Small intestine (tissue), 16 donors: ENCODE results near the gene SNX19. TPM values are rescaled to one million over a fixed set of nuclear protein-coding genes. Genes with fewer than 3 reads are reported as not detected.

ENCODE experiments used
- DNase-seq, 2 donors: peaks; one replicate each; pipeline versions ENCODE4 v3.0.0 to v3.0.0-alpha.2; 2013
- FAIRE-seq: peaks from 2 replicates; lab custom pipeline; 2012; peaks lifted over from hg19 to GRCh38; lab: Jason Lieb, UNC
- H3K27ac ChIP-seq, 3 donors: one replicate each; pipeline ENCODE4 v1.5.1; 2013; ENCODE audit warnings: low read length in 2 of 3, mild to moderate bottlenecking in 2 of 3, control low read depth in 1 of 3, inconsistent platforms in 1 of 3, low read depth in 1 of 3, moderate library complexity in 1 of 3
- H3K27me3 ChIP-seq, 3 donors: one replicate each; pipeline ENCODE4 v1.6.1; 2013; ENCODE audit warnings: low read length in 3 of 3, inconsistent platforms in 1 of 3; ENCODE audit not compliant: control insufficient read depth in 3 of 3, insufficient read depth in 3 of 3
- H3K36me3 ChIP-seq, 3 donors: one replicate each; pipeline ENCODE4 v1.6.1; 2013; ENCODE audit warnings: low read length in 3 of 3, inconsistent platforms in 1 of 3, low read depth in 1 of 3, mild to moderate bottlenecking in 1 of 3, moderate library complexity in 1 of 3; ENCODE audit not compliant: control insufficient read depth in 3 of 3, insufficient read depth in 2 of 3
- H3K4me1 ChIP-seq, 3 donors: one replicate each; pipeline ENCODE4 v1.6.1; 2013; ENCODE audit warnings: low read length in 2 of 3, inconsistent platforms in 1 of 3, low read depth in 1 of 3, mild to moderate bottlenecking in 1 of 3, moderate library complexity in 1 of 3; ENCODE audit not compliant: control insufficient read depth in 3 of 3, insufficient read depth in 2 of 3
- H3K4me3 ChIP-seq, 3 donors: one replicate each; pipeline ENCODE4 v1.5.1; 2013; ENCODE audit warnings: low read length in 3 of 3, control low read depth in 1 of 3, inconsistent platforms in 1 of 3, low read depth in 1 of 3, mild to moderate bottlenecking in 1 of 3, moderate library complexity in 1 of 3
- H3K9me3 ChIP-seq, 2 donors: one replicate each; pipeline ENCODE4 v1.6.1; 2013; ENCODE audit warnings: low read depth in 1 of 2, low read length in 1 of 2; ENCODE audit not compliant: control insufficient read depth in 2 of 2, insufficient read depth in 1 of 2
- WGBS, 3 donors: extraction: QIAGEN DNeasy Blood & Tissue Kit; methylation state at CpG; one replicate each; pipeline ENCODE4 v1.1.7; 2013; 5-methylcytosine and 5-hydroxymethylcytosine counted together
- long read RNA-seq, 10 donors: transcript quantifications; one replicate each; lab custom pipeline, GENCODE V29; 2026
- polyA plus RNA-seq, 4 donors: library from polyadenylated mRNA; stranded (reverse) in 3 of 4; unstranded in 1 of 4; fragments of 200-250 nt in 3 of 4; fragments of 120-200 nt in 1 of 4; gene quantifications; one replicate each; pipeline versions ENCODE4 v1.2.1 to v1.2.3, GENCODE V29; 2013
- donor health status: healthy with polysubstance abuse.
- donor health status: control.
- donor health status: control.
- donor health status: Bipolar disorder and iron deficiency.
- donor health status: healthy.

The SNX19 gene
- 10 to 100 TPM in 3 of 4 donors, 1 to 10 TPM in 1; 8.9 to 35.7 (median 17.5) TPM for polyA plus RNA-seq
- long read RNA-seq, donor 1, partial matches to known transcripts: 0 of 4 reads
- long read RNA-seq, donor 1, other reads (novel, unspliced or antisense): 0 of 4 reads
- long read RNA-seq, donor 2, full-length matches to known transcripts: 3 of 3 reads
- long read RNA-seq, donor 2, partial matches to known transcripts: 0 of 3 reads
- long read RNA-seq, donor 2, other reads (novel, unspliced or antisense): 0 of 3 reads
- long read RNA-seq, donor 3: 0 reads
- long read RNA-seq, donor 4: 0 reads
- long read RNA-seq, donor 5, partial matches to known transcripts: 0 of 1 reads
- long read RNA-seq, donor 5, other reads (novel, unspliced or antisense): 0 of 1 reads
- long read RNA-seq, donor 6, full-length matches to known transcripts: 2 of 2 reads
- long read RNA-seq, donor 6, partial matches to known transcripts: 0 of 2 reads
- long read RNA-seq, donor 6, other reads (novel, unspliced or antisense): 0 of 2 reads
- long read RNA-seq, donor 7: 0 reads
- long read RNA-seq, donor 8: 0 reads
- long read RNA-seq, donor 9: 0 reads
- long read RNA-seq, donor 10, partial matches to known transcripts: 5 of 6 reads
- long read RNA-seq, donor 10, other reads (novel, unspliced or antisense): 0 of 6 reads

DNA sequence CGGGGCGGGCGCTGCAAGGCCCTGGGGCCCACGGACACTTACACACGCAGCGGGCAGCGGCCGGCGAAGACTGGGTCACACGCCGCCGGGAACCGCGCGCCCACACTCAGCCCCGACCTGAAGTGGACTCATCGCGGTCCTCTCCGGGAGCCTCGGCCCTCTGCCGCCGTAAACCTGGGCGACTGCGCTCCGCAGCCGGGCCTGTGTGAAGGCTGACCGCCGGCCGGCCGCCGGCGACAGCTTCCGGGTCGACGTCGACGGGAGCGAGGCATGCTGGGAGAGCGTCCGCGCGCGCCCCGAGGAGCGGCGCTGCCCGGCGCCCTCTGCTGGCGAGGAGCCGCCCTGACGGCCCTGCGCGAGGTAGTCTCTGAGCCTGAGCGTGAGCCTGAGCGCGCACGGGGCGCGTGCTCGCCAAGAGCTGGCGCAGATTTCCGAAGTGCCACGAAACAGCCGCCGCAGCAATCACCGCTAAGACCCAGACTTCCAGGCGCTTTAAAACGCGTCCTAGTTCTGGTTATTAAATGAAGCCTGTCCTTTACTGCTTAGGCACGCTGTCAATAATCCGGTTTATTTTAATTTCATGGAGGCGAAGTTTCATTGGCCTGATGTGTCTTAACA lies at the start of gene SNX19:
SNX19 (minus strand) TSS at position 242 of the 618 bp plus-strand sequence. CDS start 540 bp downstream, outside the sequence.
- FAIRE-seq (no peak), DNase-seq (peak; percentile 89 to 97)
- H3K27me3 ChIP-seq: no peaks in the 10 kb centered on the region
- peak within 1 kb of the TSS; percentile 81 to 91 (median 84) for H3K4me3 ChIP-seq
- H3K36me3 ChIP-seq: peaks cover 0 to 20% (median 2%) of the 10 kb centered on the region in 3 donors
- peaks cover 0 to 6% of the 10 kb centered on the region in 2 donors for H3K9me3 ChIP-seq
- 0 to 1% (median 0%) methylated on average over 70 to 72 of the region's 72 CpGs for WGBS, 3 donors
- peaks cover 1 to 10% (median 7%) of the 10 kb centered on the region in 3 donors for H3K4me1 ChIP-seq
- peak within 1 kb of the TSS; percentile 50 to 93 (median 67) for H3K27ac ChIP-seq

DNA sequence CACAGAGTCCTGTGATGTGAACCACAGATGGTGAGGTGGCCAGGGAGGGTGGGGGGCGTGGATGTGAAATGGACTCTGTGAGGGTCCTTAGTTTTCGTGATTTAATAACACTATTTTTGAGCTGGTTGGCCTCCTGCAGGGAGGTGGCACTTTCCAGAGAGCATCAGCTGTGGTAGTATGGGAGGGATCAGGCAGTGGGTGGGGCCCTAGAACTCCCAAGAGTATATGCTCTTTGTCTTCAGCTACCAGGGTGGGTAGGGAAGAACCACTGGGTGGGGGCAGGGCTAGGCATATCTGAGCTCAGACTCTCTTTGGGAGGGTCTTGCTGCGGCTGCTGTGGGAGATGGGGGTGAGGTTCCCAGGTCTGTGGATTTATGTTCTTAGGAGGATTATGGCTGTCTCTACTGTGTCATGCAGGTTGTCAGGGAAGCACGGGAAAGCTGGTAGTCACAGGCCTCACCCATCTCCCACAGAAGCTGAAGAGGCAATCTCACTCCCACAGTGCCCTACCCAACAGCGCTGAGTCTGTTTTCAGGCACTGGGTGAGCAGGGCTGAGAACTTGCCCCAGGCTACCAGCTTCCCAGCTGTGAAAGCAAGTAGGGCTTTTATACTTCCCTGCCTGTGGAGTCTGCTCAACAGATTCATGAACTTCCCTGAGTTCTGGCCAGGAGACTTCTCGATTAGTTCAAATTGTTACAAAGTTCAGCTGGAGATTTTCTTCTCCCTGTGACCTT lies 47.9 kb upstream of the SNX19 start:
- Histone ChIP-seq H3K4me1 (no peaks in the 10 kb centered on the region), H3K9me3 (peaks cover 0 to 4% of the 10 kb centered on the region in 2 donors), H3K27me3 (no peaks in the 10 kb centered on the region), H3K4me3 (no peak overlapping the region), H3K36me3 (no peaks in the 10 kb centered on the region), H3K27ac (no peak overlapping the region)
- FAIRE-seq: no peak
- DNase-seq: no peak
- WGBS, 3 donors: 71 to 84% (median 73%) methylated on average over 6 of the region's 6 CpGs

GRCh38 chr11:130947889-130948288 lies 31.6 kb upstream of the SNX19 start:
- H3K36me3 ChIP-seq: no peaks in the 10 kb centered on the region
- no peak overlapping the region for H3K27ac ChIP-seq
- H3K4me1 ChIP-seq: no peaks in the 10 kb centered on the region
- H3K9me3 ChIP-seq: no peaks in the 10 kb centered on the region
- H3K4me3 ChIP-seq: no peak overlapping the region
- WGBS, 3 donors: 71 to 82% (median 78%) methylated on average over 6 of the region's 6 CpGs
- FAIRE-seq (no peak), DNase-seq (no peak)
- H3K27me3 ChIP-seq: peaks cover 0 to 4% (median 3%) of the 10 kb centered on the region in 3 donors

- Histone ChIP-seq H3K4me3 (no peak overlapping the region), H3K36me3 (no peaks in the 10 kb centered on the region), H3K27ac (no peak overlapping the region), H3K9me3 (no peaks in the 10 kb centered on the region), H3K27me3 (peaks cover 0 to 4% (median 3%) of the 10 kb centered on the region in 3 donors), H3K4me1 (no peaks in the 10 kb centered on the region)
- WGBS, 3 donors: 70 to 76% (median 72%) methylated on average over 6 of the region's 6 CpGs
- DNase-seq: no peak
- FAIRE-seq: no peak
Observed at GRCh38 chr11:130947481-130947880, 31.2 kb upstream of the SNX19 start.

- FAIRE-seq: no peak
Observed at GRCh38 chr11:130947058-130947457, 30.8 kb upstream of the SNX19 start.

DNA sequence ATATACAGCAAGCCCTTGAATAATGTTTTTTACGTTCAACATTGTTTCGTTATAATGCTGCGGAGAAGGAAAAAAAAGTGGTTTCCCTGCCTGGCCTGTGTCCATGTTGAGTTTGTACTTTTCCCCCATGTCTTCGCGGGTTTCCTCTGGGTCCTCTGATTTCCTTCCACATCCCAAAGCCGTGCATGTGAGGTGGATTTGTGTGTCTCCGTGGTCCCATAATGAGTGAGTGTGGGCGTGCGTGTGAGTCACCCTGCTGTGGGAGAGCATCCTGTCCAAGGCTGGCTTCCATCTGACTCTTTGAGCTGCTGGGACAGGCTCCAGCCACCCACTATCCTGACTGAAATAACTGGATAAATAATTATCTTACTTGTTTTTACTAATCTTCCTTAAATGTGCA lies 29.6 kb upstream of the SNX19 start:
- no peak overlapping the region for H3K4me3 ChIP-seq
- WGBS, 3 donors: 64 to 82% (median 72%) methylated on average over 9 of the region's 9 CpGs
- H3K9me3 ChIP-seq: no peaks in the 10 kb centered on the region
- H3K36me3 ChIP-seq: no peaks in the 10 kb centered on the region
- no peak for FAIRE-seq
- no peak overlapping the region for H3K27ac ChIP-seq
- no peaks in the 10 kb centered on the region for H3K4me1 ChIP-seq
- no peak for DNase-seq
- peaks cover 0 to 3% (median 2%) of the 10 kb centered on the region in 3 donors for H3K27me3 ChIP-seq

More at GRCh38 chr11:130947058-130947457, 30.8 kb upstream of the SNX19 start:
- 51 to 65% (median 65%) methylated on average over 3 of the region's 3 CpGs for WGBS, 3 donors
- Histone ChIP-seq H3K9me3 (no peaks in the 10 kb centered on the region), H3K36me3 (no peaks in the 10 kb centered on the region), H3K4me3 (no peak overlapping the region), H3K27me3 (peaks cover 0 to 4% (median 3%) of the 10 kb centered on the region in 3 donors), H3K27ac (no peak overlapping the region), H3K4me1 (no peaks in the 10 kb centered on the region)
- DNase-seq: no peak

DNA sequence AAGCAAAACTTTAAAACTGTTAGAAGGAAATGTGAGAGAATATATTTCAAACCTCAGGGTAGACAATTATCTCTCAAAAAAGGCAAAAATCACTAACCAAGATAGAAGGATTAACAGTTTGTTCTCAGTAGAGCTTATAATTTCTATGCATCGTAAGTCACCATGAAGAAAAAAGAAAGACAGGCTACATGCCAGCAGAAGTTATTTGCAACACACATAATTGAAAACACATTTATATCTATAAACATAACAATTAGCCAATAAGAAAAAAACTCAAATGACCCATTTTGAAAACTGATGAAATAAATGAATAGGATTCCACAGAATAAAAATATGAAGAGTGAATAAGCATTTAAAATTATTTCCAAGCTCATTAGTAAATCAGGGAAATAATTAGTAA lies 24.4 kb upstream of the SNX19 start:
- peaks cover 0 to 2% (median 0%) of the 10 kb centered on the region in 3 donors for H3K27me3 ChIP-seq
- WGBS, 3 donors: 68 to 91% (median 80%) methylated on average over 1 of the region's 1 CpG
- H3K9me3 ChIP-seq: no peaks in the 10 kb centered on the region
- no peaks in the 10 kb centered on the region for H3K36me3 ChIP-seq
- no peak for FAIRE-seq
- H3K27ac ChIP-seq: no peak overlapping the region
- DNase-seq: no peak
- no peaks in the 10 kb centered on the region for H3K4me1 ChIP-seq
- H3K4me3 ChIP-seq: no peak overlapping the region

DNA sequence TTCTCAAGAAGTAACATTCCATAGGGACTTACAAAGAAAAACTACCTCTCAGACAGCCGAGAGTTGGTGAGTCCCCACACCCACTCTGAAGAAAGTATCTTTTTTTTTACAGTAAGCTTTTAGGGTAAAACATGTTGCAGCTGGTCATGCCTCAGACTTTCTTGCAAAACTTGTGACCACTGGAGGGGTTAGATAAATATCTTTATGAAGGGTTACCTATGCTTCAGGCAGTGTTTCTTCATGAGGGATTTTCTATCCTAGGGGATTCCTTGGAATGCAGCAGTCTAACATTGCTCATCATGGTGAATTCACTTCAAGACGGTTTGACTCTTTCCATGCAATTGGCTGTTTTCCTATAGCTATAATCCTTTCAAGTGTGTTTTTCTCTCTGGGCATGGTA lies 20.8 kb upstream of the SNX19 start:
- no peaks in the 10 kb centered on the region for H3K36me3 ChIP-seq
- H3K4me1 ChIP-seq: no peaks in the 10 kb centered on the region
- FAIRE-seq (no peak), DNase-seq (no peak)
- H3K9me3 ChIP-seq: no peaks in the 10 kb centered on the region
- H3K4me3 ChIP-seq: no peak overlapping the region
- WGBS, 3 donors: 51 to 71% (median 67%) methylated on average over 2 of the region's 2 CpGs
- H3K27ac ChIP-seq: no peak overlapping the region
- H3K27me3 ChIP-seq: peaks cover 0 to 2% (median 0%) of the 10 kb centered on the region in 3 donors
